Stimulated activated CD4-positive, alpha-beta T cell treated with anti-CD3 and anti-CD28 coated beads, TNF-alpha, amount 100 ng/mL, for 1 hour (primary cell): ENCODE results near the gene EIF2S2.

Source experiments
- DNase-seq, 3 donors: peaks; one replicate each; pipeline ENCODE4 v3.0.0-alpha.2; 2020; ENCODE audit warnings: low read depth in 3 of 3, low spot score in 1 of 3

Gene EIF2S2

DNA sequence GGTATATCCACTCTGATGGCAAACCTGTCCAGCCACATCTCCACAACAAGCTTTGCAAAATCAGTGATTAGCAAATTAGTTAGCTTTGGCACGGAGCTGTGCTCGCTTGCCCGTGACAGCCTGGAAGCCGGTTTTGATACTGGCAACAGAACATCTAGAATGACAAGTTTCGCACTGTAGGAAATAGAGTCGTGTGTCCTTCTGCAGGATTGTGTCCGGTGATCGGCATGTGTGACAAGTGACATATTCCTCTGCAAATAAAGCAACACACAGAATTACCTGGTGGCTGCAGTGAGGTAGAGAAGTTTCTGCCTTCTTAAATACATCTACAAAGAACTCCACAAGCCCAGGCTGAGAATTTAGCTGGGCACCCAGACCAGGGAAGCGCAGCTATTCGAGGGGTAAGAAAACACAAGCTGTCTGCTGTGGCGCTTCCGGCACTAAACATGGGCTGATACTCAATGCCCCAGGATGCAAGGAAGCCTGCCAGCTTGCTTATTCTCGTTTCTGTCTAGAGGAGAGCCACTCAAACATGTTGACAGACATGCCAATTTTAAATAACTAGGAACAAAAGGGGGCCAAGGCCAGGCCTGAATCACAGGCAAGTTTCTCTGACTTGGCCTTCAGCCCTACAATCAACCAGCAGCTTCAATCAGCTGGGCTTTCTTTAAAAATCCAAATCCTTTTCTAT is 22.2 kb downstream of the EIF2S2 start:
- no peak for DNase-seq

DNA sequence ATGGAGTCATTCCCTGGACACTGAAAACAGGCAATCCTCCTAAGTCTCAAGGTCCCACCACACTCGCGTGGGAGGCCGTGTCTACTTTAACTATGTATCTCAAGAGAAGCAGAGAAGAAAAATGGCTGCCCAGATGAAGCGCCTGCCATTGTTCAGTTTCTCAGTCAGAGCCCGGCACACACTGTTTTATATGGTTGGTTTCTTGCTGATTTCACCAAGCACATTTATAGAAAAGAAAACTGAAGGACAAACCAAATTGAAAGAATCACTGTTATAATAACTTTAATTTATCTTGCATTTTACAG is 22.9 kb downstream of the EIF2S2 start:
- no peak for DNase-seq

DNA sequence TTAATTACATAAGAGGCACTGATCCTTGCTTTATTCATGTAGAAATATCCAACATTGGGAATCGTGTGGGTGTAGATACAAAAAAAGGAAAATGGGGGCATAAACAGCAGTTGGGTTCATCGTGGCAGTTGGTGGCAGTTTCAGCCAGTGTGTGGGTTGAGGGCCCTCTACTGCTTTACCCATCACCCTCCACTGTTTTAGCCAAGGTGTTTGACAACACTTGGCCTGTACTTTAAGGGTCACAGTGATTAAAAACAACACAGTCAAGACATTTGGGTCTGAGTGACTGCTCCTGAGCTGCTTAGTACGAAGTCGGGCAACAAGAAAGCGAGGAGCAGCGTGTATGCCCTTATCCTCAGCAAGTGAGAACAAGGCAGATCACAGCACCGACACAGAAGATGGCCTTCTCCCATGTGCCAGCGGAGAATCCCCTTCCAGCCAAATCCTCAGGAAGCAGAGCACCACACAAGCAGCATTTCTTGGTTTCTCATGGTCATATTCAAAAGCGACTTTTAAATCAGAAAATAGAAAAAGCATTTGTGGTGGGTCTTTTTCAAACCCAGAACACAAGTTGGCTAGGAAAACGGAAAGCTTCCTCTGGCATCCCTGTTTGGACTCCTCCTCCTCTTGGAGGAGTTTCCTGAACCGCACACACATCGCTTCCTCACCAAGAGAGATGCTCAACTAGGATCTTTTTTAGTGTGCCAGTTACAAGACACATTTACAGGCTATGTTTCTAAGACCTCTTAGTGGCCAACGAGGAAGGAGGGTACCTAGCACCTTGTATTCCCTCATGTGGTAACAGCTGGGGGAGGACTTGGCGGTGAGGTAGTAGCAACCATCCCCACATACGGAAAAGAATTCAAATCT is 23.5 kb downstream of the EIF2S2 start:
- no peak for DNase-seq

DNA sequence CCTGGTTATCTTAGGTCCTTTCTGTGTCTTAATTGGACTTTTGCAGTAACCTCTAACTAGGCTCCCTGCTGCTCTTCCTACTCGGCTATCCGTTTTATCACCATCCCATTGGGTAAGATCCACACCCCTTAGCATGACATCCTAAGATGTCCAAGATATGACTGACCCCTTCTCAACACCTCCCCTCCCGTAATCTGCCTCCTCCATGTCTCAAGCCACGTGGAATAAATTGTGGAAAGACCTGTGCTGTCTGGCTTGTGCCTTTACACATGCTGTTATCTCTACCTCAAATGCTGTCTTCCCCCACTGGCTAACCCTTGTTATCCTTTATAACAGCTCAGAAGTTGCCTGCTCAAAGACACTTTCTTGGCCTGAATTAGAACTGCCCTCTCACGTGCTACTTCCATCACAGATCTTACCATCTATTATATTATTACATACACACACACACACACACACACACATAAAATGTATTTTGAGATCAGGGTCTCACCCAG is 26.5 kb downstream of the EIF2S2 start:
- no peak for DNase-seq

DNA sequence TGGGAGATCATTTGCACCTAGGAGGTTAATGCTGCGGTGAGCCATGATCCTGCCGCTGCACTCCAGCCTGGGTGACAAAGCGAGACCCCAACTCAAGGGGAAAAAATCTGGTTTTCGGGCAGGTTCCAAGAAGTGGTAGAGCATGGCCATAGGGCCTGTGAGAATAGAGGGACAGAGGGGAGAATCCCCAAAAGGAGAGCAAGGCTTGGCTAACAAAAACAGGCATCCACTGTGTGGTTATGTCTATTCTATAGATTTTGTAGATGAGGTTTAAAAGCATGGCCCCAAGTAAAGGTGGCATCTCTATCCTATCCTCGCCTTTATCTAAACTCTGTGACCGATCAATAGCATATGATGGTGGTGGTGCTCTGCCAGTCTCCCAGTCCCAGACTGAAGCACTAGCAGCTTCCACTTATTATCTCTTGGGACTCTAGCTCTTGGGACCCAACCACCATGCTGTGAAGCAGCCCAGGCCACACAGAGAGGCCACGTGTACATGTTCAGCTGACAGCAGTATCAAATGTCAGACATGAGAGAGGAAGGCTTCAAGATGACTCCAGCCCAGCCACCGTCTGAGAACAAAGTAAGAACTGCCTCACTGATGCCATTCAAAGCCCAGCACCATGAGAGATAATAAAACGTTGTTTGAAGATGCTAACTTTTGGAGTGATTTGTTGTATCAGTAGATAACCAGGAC is 27.7 kb downstream of the EIF2S2 start:
- no peak for DNase-seq

DNA sequence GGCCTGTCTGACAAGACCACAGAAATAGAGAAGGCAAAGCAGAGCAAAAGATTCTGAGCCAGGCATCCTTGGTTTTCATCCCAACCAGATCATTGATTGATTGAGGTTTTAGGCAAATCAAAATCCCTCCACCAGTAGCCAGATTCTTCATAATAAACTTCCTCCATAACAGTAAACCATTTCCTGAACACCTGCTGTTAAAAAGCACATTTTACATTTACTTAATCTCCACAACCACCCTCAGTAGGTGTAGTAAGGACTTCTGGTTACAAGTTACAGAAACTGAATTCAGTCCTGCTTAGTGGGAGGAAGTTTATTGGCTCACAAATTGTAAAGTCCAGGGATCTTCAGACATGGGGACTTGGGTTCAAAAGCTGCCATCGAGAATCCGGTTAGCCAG is 28.3 kb downstream of the EIF2S2 start:
- no peak for DNase-seq

DNA sequence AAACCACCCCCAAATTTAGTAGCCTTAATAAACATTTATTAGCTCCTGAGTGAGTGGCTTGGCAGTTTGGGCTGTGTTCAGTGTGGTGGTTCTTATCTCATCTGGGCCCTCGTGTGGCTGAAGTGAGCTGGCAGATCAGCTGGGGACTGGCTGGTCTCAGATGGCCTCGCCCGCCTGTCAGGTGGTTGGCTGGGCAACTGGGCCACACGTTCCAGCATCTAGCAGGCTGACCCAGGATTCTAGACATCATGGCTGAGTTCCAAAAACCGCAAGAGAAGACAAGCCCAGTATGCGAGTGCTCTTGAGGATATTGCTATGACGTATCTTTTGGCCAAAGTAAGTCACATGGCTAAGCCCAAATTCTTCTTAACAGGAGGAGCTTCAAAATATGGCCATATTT is 28.9 kb downstream of the EIF2S2 start:
- no peak for DNase-seq

DNA sequence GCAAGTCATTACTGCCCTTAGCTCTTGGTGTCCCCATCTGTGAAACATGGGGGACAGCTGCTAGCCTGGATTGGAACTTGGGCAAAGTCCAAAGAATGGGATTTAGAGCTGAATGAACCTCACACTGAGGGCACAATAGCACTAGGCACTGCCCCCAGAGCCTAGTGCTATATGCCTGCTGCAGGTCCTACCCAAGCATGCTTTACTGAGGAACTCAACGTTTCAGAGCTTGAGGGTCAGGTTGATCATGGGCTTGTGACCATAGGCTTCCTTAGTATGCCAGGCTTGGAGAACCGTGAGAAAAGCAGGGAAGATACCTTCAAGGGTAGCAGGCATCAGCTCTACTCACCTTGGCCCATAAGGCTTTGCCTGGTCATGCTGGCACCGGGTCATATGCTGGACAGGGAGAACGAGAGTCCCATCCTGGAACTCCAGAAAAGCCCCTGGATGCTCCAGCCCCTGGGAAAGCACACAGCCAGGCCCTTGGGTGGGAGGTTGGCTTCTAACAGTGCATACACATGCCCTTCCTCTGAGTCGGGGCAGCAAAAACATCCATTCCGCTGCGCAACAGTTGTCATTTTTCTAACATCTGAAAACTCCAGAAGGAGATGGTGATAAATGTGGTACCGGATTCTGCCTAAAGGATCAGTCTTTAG is 29.7 kb downstream of the EIF2S2 start:
- DNase-seq = no peak

DNA sequence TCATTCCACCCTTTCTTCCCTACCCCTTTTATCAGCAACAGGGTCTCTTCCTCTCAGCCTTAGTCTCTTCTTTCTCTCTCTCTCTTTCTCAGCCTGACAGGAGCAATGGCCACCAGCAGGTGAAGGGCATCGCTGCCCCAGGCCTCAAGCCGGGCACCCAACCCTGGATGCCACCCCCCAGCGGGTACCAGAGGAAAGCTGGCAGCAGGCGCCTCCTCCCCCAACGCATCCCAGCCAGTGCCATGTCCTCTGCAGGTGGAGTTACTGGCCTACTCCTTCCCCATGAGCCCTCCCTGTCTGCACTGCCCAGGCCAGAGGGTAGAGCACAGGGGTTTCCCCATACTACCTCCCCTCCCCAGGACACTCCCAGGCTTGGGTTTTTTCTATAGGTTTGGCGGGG is 32.2 kb downstream of the EIF2S2 start:
- no peak for DNase-seq

DNA sequence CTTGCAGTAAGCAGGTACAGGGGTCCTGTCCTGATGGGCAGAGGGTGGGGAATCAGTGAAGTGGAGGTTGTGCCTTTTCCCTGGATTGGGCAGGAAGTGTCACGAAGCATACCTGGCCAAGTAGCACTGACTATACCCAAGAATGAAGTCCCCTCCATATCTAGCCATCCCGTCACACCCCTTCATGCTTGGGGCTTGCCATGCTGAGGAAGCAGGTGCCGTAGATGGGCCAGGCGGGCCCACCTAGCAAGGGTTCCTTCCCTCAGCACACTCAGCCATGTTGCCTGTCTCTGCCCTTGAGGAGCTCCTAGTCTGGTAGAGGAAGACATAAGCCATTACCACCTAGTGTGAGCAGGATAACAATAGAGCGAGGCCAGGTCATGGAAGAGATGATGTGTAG is 33.5 kb downstream of the EIF2S2 start:
- DNase-seq = no peak

DNA sequence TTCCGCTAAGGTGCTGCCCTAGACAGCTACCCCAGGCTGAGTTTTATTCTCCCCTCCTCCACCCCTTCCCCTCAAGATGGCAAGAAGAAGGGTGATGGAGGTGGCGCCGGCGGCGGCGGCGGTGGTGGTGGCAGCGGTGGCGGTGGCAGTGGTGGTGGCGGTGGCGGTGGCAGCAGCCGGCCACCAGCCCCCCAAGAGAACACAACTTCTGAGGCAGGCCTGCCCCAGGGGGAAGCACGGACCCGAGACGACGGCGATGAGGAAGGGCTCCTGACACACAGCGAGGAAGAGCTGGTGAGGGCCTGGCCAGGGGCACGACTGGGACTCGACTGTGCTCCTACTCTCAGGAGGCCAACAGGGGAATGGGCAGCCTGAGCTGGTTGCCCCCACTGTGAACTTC is 35.1 kb downstream of the EIF2S2 start:
- DNase-seq = no peak

DNA sequence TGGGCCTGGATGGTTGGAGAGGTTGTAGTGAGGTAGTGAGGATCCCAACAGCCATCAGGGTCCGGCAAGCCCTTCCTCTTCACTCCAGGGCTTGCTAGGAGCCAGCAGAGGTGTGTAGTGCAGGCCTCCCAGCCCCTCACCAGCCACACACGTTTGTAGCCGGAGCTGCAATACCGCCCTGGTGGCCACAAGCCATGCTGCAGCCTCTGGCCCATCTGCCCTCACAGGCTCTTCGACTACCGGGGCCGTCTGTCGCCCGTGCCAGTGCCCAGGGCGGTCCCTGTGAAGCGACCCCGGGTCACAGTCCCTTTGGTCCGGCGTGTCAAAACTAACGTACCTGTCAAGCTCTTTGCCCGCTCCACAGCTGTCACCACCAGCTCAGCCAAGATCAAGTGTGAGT is 36.4 kb downstream of the EIF2S2 start:
- DNase-seq = no peak

DNA sequence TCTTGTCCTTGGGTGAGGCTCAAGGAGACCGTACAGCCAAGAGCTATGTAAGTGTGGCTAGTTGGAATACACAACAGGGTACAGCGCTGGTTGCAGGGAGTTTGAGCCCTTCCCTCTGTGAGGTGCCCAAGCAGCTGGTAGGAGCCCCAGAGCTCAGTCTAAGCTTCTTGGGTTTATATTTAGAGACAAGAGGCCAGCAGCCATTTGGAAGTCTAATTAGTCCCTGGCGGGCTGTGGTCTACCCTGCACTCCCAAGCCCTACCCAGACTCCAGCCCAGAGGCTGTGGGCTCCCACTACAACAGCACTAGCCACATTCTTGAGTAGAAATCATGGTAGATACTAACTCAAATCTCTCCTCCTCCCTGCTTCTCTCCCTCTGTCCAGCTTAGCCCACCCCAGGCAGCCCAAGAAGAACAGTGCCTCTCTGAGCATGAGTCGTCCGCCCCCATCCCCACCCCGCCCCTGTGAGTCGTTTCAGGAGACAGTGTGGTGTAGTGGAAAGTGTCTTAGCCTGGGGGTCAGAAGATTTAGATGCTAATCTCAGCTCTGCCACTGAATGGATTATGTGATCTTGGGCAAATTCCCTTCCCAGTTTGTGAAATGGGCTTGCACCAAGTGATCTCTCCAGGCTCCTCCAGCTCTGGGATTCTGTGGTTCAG is 37.8 kb downstream of the EIF2S2 start:
- no peak for DNase-seq

DNA sequence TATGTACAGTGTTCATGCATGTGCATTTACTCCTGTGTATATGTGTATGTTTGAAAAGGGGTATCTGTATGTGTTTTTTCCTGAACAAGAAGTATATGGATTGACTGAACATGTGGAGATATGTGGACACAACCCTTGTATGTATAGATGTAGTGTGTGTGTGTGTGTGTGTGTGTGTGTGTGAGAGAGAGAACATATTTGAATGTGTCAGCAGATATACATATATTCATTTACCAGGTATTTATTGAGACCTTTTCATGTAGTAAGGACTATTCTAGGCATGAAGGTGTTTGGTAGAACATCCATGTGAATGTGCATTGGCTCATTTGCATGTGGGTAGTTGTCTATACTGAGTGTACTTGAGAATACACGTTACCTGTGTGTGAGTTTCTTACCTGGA is 39.3 kb downstream of the EIF2S2 start:
- DNase-seq = no peak

DNA sequence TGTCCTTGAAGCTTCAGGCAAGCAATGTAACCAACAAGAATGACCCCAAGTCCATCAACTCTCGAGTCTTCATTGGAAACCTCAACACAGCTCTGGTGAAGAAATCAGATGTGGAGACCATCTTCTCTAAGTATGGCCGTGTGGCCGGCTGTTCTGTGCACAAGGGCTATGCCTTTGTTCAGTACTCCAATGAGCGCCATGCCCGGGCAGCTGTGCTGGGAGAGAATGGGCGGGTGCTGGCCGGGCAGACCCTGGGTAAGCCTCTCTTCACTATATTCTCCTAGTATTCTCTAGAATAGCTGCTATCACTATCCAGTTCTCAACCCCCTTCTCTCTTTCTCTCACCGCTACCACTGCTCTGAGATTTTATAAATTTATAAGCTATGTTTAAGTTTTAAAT is 40.0 kb downstream of the EIF2S2 start:
- no peak for DNase-seq

DNA sequence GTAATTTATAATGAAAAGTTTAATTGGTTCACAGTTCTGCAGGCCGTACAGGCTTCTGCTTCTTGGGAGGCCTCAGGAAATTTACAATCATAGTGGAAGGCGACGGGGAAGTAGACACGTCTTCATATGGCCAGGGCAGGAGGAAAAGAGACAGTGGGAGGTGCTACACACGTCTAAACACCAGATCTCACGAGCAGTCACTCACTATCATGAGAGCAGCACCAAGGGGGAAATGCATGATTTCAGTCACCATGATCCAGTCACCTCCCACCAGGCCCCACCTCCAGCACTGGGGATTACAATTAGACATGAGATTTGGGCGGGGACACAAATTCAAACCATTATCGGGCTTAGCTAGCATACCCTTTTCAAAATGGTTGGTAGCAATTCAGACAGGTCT is 41.2 kb downstream of the EIF2S2 start:
- no peak for DNase-seq

DNA sequence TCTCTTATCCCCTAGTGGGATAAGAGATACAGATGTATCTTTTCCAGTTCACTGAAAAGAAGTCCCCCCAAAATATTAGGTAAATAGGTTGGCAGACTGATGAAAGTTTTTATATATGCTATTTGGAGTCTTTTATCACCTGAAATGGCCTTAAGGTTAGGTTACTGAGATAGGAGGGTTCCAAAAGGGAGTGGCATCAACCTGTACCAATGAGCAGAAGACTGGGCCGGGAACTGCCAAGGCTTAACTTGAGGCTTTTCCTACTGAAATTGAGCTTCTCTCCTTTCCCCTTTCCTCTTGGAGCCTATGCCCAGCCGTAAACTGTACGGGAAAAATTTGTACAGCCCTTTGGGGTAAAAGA is 42.0 kb downstream of the EIF2S2 start:
- DNase-seq = no peak

DNA sequence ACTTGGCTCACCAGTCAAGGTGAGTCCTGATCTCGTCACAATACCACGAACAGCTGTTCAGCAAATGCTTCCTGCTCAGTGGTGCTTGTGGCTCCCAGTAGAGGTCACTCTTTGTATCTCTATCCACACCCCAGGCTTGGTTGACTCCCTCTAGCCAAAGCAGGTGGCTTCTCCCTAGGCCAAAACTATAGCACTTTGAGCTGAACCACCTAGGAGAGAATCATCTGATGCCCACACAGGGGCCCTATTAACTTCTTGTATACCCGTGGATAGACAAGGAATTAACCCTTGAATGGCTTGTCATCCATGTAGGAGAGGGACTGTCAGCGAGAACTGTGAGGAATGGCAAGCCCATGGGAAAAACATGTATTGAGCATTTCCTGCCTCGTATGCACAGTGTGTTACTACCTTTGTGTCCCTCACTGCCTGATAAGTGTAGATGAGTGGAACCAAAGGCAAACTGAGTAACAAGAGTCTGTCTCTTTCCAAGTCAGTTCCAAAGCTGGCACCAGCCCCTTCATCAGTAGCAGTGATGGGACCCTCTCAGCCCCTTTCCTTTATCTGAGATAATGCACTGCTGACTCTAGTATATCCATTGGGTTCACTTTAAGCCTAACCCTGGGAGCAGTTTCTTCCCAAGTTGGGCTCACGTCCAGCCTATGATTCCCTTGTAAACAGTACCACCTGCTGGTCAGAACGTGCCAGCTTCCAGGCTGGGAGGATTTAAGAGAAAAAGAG is 42.5 kb downstream of the EIF2S2 start:
- peak; percentile 16 to 27 (median 22) for DNase-seq

DNA sequence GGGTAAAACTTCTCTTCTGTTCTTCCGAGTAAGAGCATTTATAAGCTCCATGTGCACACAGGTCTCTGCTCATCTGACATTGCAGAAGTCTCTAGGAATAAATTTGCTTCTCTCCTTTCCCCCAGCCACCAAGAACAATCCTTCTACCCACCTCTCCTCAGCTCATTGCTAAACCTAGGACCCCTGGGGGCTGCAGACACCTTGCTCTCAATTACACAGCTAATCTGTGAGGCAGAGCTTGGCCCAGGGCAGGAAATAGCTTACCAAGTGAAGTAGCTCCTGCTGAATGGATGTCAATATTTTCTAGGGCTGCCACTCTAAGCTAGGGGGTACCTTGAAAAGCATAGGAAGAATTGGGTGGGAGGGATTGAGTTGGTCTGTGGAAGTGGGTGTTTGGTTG is 44.0 kb downstream of the EIF2S2 start:
- no peak for DNase-seq

DNA sequence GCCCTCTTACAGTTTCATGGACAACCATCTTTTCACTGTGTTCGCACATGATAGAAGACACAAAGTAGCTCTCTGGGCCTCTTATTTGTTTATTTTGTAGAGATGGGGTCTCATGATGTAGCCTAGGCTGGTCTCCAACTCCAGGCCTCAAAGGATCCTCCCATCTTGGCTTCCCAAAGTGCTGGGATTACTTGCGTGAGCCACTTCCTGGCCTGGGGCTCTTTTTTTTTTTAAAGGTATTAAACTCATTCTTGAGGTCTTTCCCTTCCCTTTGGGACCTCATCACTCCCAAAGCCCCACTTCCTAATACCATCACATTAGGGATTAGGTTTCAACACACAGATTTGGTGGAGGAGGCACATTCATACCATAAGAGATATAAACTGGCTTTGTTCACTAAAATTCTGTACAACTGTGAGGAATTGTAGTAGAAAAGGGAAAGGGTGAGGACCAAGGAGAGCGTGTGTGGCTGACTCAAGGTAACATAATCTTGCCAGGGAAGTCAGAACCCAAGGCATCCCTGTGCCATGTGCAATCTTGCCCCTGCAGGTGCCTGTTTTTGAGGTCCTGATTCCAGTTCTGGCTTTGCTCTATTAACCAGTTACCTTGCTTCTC is 45.5 kb downstream of the EIF2S2 start:
- DNase-seq = no peak
